NB4 (cell line): ENCODE measurements around the gene PSMB8.

Experiments
- TF ChIP-seq, protein P1 (sequence below): IDR thresholded peaks from one replicate; pipeline ENCODE4 v1.5.1; 2012; ENCODE audit warnings: low read depth, low read length
- TF ChIP-seq, protein P2 (sequence below): IDR thresholded peaks from 2 replicates; pipeline ENCODE4 v1.6.1; 2011; ENCODE audit warnings: low read depth, low read length

GRCh38 chr6:32888576-32888975 is 44.7 kb upstream of the PSMB8 start:
- TF ChIP-seq, protein P1, sequence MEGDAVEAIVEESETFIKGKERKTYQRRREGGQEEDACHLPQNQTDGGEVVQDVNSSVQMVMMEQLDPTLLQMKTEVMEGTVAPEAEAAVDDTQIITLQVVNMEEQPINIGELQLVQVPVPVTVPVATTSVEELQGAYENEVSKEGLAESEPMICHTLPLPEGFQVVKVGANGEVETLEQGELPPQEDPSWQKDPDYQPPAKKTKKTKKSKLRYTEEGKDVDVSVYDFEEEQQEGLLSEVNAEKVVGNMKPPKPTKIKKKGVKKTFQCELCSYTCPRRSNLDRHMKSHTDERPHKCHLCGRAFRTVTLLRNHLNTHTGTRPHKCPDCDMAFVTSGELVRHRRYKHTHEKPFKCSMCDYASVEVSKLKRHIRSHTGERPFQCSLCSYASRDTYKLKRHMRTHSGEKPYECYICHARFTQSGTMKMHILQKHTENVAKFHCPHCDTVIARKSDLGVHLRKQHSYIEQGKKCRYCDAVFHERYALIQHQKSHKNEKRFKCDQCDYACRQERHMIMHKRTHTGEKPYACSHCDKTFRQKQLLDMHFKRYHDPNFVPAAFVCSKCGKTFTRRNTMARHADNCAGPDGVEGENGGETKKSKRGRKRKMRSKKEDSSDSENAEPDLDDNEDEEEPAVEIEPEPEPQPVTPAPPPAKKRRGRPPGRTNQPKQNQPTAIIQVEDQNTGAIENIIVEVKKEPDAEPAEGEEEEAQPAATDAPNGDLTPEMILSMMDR, result no peak
- TF ChIP-seq, protein P2, sequence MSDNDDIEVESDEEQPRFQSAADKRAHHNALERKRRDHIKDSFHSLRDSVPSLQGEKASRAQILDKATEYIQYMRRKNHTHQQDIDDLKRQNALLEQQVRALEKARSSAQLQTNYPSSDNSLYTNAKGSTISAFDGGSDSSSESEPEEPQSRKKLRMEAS, result no peak
